ENCODE data around the gene ALPI. TPM values are rescaled to one million over a fixed set of nuclear protein-coding genes. Genes with fewer than 3 reads are reported as not detected.
"Not testable (repeated sequence)": the region's sequence is repeated elsewhere in the genome, so short reads cannot be mapped to it uniquely, and the experiment has no call there.

Gene ALPI
- total RNA-seq, 1 experiment from 2014 or later, result not detected

GRCh38 chr2:232443669-232444408 lies 12.1 kb upstream of the ALPI start:
- H3K79me2 ChIP-seq (ENCODE audit: low read depth); H3F3A ChIP-seq (ENCODE audit: insufficient read depth, low read depth); H2AFZ ChIP-seq; H4K20me1 ChIP-seq (ENCODE audit: insufficient read depth); H3K36me3 ChIP-seq (ENCODE audit: low read depth); H3K4me2 ChIP-seq; H3K4me1 ChIP-seq (replicated peaks; ENCODE audit: insufficient read depth); H3K27ac ChIP-seq; POLR2A ChIA-PET (ENCODE audit: unreplicated experiment); DNase-seq; BruUV-seq (replicated peaks); H3K27me3 ChIP-seq (ENCODE audit: insufficient read depth, low read depth); H3K9me2 ChIP-seq (ENCODE audit: insufficient read depth); H3K9me3 ChIP-seq (ENCODE audit: insufficient read depth, low read depth); H3K4me3 ChIP-seq: not testable (repeated sequence)
- CTCF ChIA-PET, result interaction anchor here (0.6 kb wide), 2 partner anchors 167 to 1272 kb away, joined by 3 read pairs; no protein-coding TSS in a partner anchor
- intact Hi-C loops (cut with micrococcal nuclease; ENCODE audit: unreplicated experiment), result loop anchor here (5.0 kb wide), 3 partner anchors 302 to 642 kb away; partner anchors contain the start of gene NPPC

- H3K4me2 ChIP-seq, result no peak overlapping the region
- no peak overlapping the region for H2AFZ ChIP-seq
- H3K9me3 ChIP-seq (ENCODE audit: insufficient read depth, low read depth), result no peaks in the 10 kb centered on the region
- no peaks in the 10 kb centered on the region for H3K27me3 ChIP-seq (ENCODE audit: insufficient read depth, low read depth)
- no TSS peak for BruUV-seq (replicated peaks)
- no peak overlapping the region for H3K27ac ChIP-seq
- no peaks in the 10 kb centered on the region for H3K9me2 ChIP-seq (ENCODE audit: insufficient read depth)
- no peaks in the 10 kb centered on the region for H4K20me1 ChIP-seq (ENCODE audit: insufficient read depth)
- TF ChIP-seq EZH2 (IDR thresholded peaks at IDR 0.05; ENCODE audit: low read depth), result no peak
- TF ChIP-seq CTCF (conservative IDR thresholded peaks at IDR 0.05), result peak; percentile 66
- POLR2A ChIA-PET (ENCODE audit: unreplicated experiment), result no interaction called here
- H3K4me3 ChIP-seq, result no peak overlapping the region
- H3K36me3 ChIP-seq (ENCODE audit: low read depth), result no peaks in the 10 kb centered on the region
- intact Hi-C loops (cut with micrococcal nuclease; ENCODE audit: unreplicated experiment), result loop anchor here (5.0 kb wide), 3 partner anchors 302 to 642 kb away; partner anchors contain the start of gene NPPC
- H3F3A ChIP-seq (ENCODE audit: insufficient read depth, low read depth), result no peaks in the 10 kb centered on the region
- no peaks in the 10 kb centered on the region for H3K4me1 ChIP-seq (replicated peaks; ENCODE audit: insufficient read depth)
- H3K79me2 ChIP-seq (ENCODE audit: low read depth), result no peaks in the 10 kb centered on the region
- DNase-seq, result peak in 1 of 2 experiments; percentile 61
- CTCF ChIA-PET, result interaction anchor here (0.6 kb wide), 2 partner anchors 167 to 1272 kb away, joined by 3 read pairs; no protein-coding TSS in a partner anchor
These were observed 11.4 kb upstream of the ALPI start for GRCh38 chr2:232444409-232445148.

- H3K36me3 ChIP-seq (ENCODE audit: low read depth); BruUV-seq (replicated peaks); H3K27ac ChIP-seq; POLR2A ChIA-PET (ENCODE audit: unreplicated experiment); intact Hi-C loops (cut with micrococcal nuclease; ENCODE audit: unreplicated experiment); H3K4me1 ChIP-seq (replicated peaks; ENCODE audit: insufficient read depth); H3K4me3 ChIP-seq; DNase-seq; H3K79me2 ChIP-seq (ENCODE audit: low read depth); H3K9me3 ChIP-seq (ENCODE audit: insufficient read depth, low read depth); H3K9me2 ChIP-seq (ENCODE audit: insufficient read depth); H3K4me2 ChIP-seq; H3F3A ChIP-seq (ENCODE audit: insufficient read depth, low read depth); H3K27me3 ChIP-seq (ENCODE audit: insufficient read depth, low read depth); H4K20me1 ChIP-seq (ENCODE audit: insufficient read depth); H2AFZ ChIP-seq: not testable (repeated sequence)
- CTCF ChIA-PET, result interaction anchor here (0.9 kb wide), 1 partner anchor 56 kb away, joined by 3 read pairs; no protein-coding TSS in a partner anchor
These were observed 10.6 kb upstream of the ALPI start for GRCh38 chr2:232445149-232445885.

All from PC-9 (cell line).